ENCODE results near the gene CXXC5. TPM values are rescaled to one million over a fixed set of nuclear protein-coding genes. Genes with fewer than 3 reads are reported as not detected.

Gene CXXC5
- total RNA-seq, 2 experiments from 2014 or later = 0.99 to 1.9 TPM

DNA sequence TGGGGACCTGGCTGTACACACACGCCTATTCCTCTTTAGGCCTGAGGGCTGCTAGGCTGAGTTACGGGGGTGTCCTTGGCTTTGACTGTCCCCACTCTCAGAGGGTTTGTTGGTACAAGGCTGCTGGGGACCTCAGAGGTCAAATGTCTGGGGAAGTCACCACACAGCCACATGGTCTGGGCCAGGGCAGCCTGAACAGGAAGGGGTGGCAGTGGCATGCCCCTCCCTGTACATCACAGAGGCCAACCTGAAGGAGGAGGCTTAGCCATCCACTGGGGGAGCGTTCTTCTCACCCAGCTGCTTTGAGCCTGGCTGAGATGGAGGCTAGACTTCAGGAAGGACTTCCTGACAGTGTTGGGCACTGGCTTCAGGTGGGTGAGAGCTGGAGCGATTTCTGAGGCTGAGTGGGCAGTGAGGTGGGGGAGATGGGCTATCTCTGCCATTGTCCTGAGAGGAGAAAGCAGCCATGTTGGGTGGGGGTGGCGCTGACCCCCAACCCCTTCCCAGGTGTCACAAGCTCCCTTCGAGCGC, 36.3 kb downstream of the CXXC5 start:
- Mint-ChIP-seq H3K4me3 (no peak overlapping the region), H3K27me3 (peaks cover 3% of the 10 kb centered on the region), H3K27ac (no peak overlapping the region), H3K36me3 (ENCODE audit: low read depth) (no peaks in the 10 kb centered on the region), H3K4me1 (peaks cover 3% of the 10 kb centered on the region), H3K9me3 (no peaks in the 10 kb centered on the region)
- CTCF ChIA-PET = interaction anchor here (1.5 to 2.2 kb wide), 3 partner anchors 36 to 81 kb away, joined by 5 to 6 read pairs (median 5); partner anchors contain the start of gene CXXC5
- POLR2A ChIA-PET = no interaction called here
- DNase-seq = no peak

DNA sequence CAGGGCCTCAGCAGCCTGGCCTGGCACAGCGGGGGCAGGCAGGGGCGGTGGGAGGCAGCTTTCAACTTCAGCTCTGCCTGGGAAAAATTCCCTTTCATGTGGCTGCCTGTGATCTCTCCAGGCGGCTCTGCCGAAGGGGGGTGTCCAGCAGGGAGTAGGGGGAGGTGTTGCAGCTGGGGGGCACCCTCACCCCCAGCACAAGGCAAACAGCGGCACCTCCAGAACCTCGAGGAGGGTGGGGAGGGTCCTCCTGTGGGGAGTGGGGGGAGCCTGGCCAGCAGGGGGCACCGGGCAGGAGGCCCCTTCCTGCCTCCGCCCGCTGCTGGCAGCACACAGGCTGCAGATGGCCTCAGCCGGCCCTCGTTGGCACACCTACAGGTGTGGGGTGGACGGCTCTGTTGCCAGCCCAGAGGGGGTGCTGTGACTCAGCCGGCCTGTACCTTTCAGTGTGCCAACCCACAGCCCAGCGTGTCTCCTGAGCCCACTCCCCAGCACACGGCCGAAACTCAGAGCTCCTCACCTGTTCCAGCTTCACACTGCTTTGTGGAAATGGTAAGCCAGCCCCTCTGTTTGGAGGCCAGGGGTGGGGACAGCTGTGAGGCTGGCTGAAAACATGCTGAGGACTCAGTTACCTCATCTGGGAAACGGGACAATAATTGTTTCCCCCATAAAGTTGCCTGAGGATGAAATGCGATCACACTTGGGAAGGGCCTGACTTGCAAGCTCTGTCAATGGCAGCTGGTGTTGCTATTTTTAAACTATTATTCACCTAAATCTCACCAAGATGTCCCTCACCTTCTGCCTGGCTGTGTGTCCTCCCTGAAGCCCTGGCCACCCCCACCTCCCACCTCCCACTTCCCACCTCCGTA, 37.0 kb downstream of the CXXC5 start:
- ChIA-PET CTCF (interaction anchor here (1.4 to 2.2 kb wide), 4 partner anchors 24 to 80 kb away, joined by 3 to 6 read pairs (median 5); partner anchors contain the start of gene CXXC5), POLR2A (no interaction called here)
- H3K9me3 Mint-ChIP-seq = no peaks in the 10 kb centered on the region
- H3K4me3 Mint-ChIP-seq = no peak overlapping the region
- no peaks in the 10 kb centered on the region for H3K36me3 Mint-ChIP-seq (ENCODE audit: low read depth)
- DNase-seq = no peak
- H3K27me3 Mint-ChIP-seq = peaks cover 3% of the 10 kb centered on the region
- H3K4me1 Mint-ChIP-seq = peaks cover 3% of the 10 kb centered on the region
- no peak overlapping the region for H3K27ac Mint-ChIP-seq

DNA sequence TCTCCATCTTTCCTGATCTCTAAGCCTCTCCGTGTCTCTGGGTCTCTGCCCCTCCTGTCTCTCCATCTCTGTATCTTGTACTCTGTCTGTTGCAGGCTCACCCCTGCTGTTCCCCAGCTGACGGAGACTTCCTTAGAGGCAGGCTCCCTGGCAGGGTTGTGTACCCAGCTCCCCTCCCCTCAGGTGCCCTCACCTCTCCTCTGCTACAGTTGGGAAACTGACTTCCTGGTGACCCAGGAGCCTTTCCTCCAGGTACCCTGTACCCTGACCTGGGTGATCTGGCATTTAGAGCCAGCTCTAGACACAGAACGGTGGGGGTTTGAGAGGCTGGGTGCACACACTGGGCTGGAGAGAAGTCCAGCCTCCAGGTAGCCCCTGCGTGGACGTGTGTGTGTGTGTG, 37.7 kb downstream of the CXXC5 start:
- no peak for DNase-seq
- Mint-ChIP-seq H3K27me3 (peaks cover 3% of the 10 kb centered on the region), H3K27ac (no peak overlapping the region), H3K4me1 (peaks cover 3% of the 10 kb centered on the region), H3K36me3 (ENCODE audit: low read depth) (no peaks in the 10 kb centered on the region), H3K4me3 (no peak overlapping the region), H3K9me3 (no peaks in the 10 kb centered on the region)
- CTCF ChIA-PET = interaction anchor here (1.4 to 2.2 kb wide), 3 partner anchors 25 to 80 kb away, joined by 3 to 6 read pairs (median 5); no protein-coding TSS in a partner anchor
- POLR2A ChIA-PET = no interaction called here

DNA sequence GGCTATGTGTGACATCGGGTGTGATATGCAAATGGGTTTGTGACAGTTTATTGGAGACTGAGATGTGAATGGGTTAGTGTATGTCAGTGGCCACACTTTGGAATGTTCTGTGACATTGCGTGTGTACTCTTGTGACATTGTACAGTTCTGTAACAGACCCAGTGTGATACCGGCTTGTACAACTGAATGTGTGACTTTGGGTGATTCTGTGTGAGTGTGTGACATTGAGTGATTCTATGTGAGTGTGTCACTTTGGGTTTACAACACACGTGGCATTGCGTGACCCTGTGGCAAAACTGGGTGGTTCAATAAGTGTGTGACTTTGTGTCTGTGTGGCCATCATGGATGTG, 38.2 kb downstream of the CXXC5 start:
- Mint-ChIP-seq H3K4me3 (no peak overlapping the region), H3K36me3 (ENCODE audit: low read depth) (no peaks in the 10 kb centered on the region), H3K27me3 (peaks cover 3% of the 10 kb centered on the region), H3K4me1 (peaks cover 3% of the 10 kb centered on the region), H3K27ac (no peak overlapping the region), H3K9me3 (no peaks in the 10 kb centered on the region)
- CTCF ChIA-PET = interaction anchor here (1.4 kb wide), 1 partner anchor 26 kb away, joined by 3 read pairs; no protein-coding TSS in a partner anchor
- POLR2A ChIA-PET = no interaction called here
- DNase-seq = no peak

DNA sequence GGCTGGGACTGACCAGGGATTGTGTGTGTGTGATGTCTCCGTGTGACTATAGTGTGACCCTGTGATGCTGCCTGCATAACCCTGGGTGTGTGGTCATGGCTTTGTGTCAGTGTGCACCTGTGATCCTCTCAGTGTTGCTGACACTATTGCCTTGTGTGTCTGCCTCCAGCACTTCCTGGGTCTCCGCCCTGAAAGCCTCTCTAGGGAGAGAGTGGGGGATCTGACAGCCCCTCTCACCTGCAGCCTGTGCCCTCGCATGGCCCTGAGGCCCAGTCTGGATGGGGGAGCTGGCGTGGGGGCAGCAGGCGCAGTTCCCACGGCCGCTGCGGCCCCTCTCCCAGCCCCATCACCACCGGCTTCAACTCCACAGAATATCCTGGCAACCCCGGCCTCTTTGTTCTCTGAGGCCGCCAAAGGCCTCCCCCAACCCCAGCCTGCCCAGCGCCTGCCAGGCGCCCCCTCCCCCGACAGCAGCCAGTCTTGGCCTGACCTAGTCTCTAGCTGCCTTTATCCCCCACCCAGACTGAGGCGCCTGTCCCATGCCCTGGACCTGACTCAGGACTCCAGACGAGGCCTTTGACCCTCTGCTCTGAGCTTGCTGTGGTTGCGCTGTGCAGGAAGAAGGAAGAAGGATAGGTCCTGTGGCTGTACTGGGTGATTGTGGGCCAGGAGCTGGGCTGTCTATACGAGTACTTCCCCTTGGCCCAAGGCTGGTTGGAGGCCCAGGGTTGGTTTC, 38.7 kb downstream of the CXXC5 start:
- H3K4me1 Mint-ChIP-seq = peaks cover 3% of the 10 kb centered on the region
- no peak for DNase-seq
- H3K36me3 Mint-ChIP-seq (ENCODE audit: low read depth) = no peaks in the 10 kb centered on the region
- peaks cover 3% of the 10 kb centered on the region for H3K27me3 Mint-ChIP-seq
- no peaks in the 10 kb centered on the region for H3K9me3 Mint-ChIP-seq
- H3K4me3 Mint-ChIP-seq = no peak overlapping the region
- ChIA-PET POLR2A (no interaction called here), CTCF (interaction anchor here (1.1 kb wide), 1 partner anchor 24 kb away, joined by 3 read pairs; no protein-coding TSS in a partner anchor)
- H3K27ac Mint-ChIP-seq = no peak overlapping the region

DNA sequence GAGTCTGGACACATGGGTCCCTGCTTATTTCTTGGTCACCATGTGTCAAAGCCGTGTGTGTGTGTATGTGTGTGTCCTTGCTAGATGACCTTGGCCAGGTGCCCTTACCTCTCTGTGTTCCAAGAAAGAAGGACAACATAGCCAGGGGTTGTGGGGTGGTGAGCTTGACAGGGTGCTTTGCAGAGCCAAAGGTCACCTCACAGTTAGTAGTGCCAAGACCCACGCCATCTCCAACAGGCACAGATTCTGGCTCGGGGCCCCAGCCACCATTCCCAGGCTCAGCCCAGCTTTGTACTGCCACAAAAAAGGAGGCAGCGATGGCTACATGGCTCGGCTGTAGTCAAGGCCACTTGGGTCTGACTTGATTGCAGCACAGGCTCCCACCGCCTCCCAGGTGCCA, 39.5 kb downstream of the CXXC5 start:
- no peak for DNase-seq
- POLR2A ChIA-PET = no interaction called here
- Mint-ChIP-seq H3K27me3 (peaks cover 3% of the 10 kb centered on the region), H3K4me1 (peaks cover 3% of the 10 kb centered on the region), H3K9me3 (no peaks in the 10 kb centered on the region), H3K27ac (no peak overlapping the region), H3K36me3 (ENCODE audit: low read depth) (no peaks in the 10 kb centered on the region), H3K4me3 (no peak overlapping the region)
- CTCF ChIA-PET = interaction anchor here (0.6 to 1.1 kb wide), 2 partner anchors 23 to 156 kb away, joined by 3 read pairs; no protein-coding TSS in a partner anchor

DNA sequence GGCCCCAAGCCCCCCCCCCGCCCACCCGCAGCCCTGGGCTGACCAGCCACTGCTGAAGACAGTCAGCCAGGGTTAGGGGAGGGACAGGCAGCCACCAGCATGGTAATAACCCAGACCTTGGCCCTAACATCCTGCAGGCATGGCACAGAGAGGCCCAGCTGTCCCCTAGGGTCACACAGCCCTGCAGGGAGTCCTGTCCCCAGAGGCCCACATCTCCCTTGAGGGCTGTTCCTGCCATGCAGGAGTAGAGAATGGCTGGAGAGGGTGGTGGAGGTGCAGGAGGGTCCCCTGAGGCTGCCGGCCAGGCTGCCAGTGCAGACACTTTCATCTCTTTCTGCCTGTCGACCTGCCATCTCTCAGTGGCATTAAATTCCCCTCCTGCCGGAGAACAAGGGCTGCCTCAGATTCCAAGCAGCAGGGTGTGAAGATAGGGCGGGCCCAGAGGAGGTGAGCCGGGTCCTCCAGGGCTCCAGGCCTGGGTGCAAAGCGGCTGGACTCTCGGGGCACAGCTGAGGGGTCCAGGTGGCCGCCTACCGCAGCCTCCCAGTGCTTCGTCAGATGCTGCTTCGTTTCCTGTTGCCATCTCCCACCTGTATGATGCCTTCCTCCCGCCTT, 40.0 kb downstream of the CXXC5 start:
- Mint-ChIP-seq H3K27me3 (peaks cover 3% of the 10 kb centered on the region), H3K27ac (no peak overlapping the region), H3K9me3 (no peaks in the 10 kb centered on the region), H3K36me3 (ENCODE audit: low read depth) (no peaks in the 10 kb centered on the region), H3K4me3 (no peak overlapping the region), H3K4me1 (peaks cover 3% of the 10 kb centered on the region)
- DNase-seq = no peak
- ChIA-PET CTCF (interaction anchor here (0.6 to 2.7 kb wide), 2 partner anchors 55 to 156 kb away, joined by 3 to 10 read pairs; no protein-coding TSS in a partner anchor), POLR2A (no interaction called here)

DNA sequence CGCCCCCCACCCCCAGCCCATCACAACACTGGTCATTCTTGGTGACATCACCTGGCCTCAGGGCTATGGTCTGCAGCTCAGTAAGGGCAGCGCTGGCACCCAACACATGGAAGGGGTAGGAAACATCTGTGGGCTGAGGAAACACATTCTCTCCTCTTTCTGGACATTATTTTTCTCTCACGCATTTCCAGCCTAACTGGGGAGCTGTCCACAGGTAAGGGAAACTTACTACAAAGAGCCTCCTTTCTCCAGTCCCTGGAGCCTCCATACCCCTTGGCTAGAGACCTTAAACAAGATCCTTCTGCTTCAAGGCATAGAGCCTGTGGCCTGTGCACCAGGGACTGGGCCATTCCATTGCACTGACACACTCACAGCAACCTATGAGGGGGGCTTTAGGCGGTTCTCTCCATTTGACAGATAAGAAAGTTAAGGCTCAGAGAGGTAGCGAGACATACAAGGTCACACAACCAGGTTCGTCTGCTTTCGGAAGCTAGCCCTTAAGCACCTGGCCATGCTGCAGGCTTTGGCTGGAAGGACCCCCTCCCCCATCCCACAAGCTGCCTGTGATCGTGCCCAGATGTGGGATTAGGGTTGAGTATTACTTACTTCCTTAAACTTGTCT, 40.7 kb downstream of the CXXC5 start:
- H3K36me3 Mint-ChIP-seq (ENCODE audit: low read depth) = no peaks in the 10 kb centered on the region
- no peak overlapping the region for H3K4me3 Mint-ChIP-seq
- DNase-seq = no peak
- H3K9me3 Mint-ChIP-seq = no peaks in the 10 kb centered on the region
- H3K4me1 Mint-ChIP-seq = peaks cover 3% of the 10 kb centered on the region
- ChIA-PET POLR2A (no interaction called here), CTCF (interaction anchor here (2.7 kb wide), 1 partner anchor 56 kb away, joined by 10 read pairs; no protein-coding TSS in a partner anchor)
- H3K27me3 Mint-ChIP-seq = peaks cover 3% of the 10 kb centered on the region
- no peak overlapping the region for H3K27ac Mint-ChIP-seq

DNA sequence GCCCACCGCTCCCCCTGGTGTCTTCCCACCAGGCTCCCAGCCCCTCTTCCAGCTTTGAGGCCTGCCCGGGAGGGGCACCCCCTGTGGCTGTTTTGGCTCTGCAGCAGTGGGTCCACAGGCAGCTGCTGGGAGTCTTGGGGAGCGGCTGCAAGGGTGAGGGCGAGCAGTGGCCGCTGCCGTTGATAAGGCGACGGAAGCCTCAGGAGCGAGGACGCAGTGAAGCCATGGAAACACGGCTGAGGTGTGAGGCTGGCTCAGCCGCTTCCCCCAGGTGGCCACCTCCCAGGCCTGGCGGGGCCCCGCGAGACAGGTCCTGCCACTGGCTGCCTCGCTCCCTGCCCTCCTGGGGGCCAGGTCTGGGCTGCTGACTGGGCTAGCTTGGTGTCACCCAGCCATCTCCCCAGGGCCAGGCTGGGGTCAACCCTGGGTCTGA, 41.5 kb downstream of the CXXC5 start:
- Mint-ChIP-seq H3K27me3 (peaks cover 3% of the 10 kb centered on the region), H3K4me3 (no peak overlapping the region), H3K36me3 (ENCODE audit: low read depth) (no peaks in the 10 kb centered on the region), H3K4me1 (no peaks in the 10 kb centered on the region), H3K9me3 (no peaks in the 10 kb centered on the region), H3K27ac (no peak overlapping the region)
- ChIA-PET POLR2A (interaction anchor here (1.3 kb wide), 1 partner anchor 55 kb away, joined by 5 read pairs; no protein-coding TSS in a partner anchor), CTCF (interaction anchor here (0.5 to 2.7 kb wide), 6 partner anchors 12 to 60 kb away, joined by 3 to 10 read pairs (median 4); no protein-coding TSS in a partner anchor)
- no peak for DNase-seq

DNA sequence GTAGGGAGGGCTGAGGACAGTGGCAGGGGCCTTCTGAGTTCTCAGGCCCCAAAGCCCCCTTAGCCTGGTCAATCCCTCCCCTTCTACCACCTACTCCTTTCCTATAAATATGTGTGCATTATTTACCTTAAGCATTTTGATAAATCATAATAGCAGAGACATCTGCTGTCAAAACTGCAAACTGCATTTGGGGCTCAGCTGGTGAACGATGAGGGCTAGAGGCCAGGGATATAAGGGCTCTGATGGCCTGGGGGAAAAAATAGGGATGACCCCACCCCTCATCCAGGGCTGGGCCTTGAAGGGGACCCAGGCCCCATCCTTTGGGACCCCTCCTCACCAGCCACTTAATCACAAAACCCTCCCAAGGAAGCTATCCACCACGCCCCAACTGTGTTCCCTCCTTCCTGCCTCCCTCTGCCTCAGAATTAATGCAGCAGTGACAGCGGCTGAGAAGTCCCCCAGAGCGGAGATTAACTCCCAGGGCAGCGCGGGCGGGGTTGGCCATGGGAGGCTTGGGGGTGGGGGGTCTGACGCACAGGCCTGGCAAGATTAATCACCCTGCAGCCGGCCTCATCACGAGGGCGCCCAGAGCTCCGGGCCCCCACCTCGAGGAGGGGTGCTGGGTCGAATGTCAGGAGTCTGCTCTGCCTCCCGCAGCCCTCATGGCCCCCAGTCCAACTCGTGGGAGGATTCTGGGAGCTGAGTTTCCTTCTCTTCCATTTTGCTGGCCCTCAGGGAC, 42.1 kb downstream of the CXXC5 start:
- H3K27ac Mint-ChIP-seq = no peak overlapping the region
- no peaks in the 10 kb centered on the region for H3K4me1 Mint-ChIP-seq
- ChIA-PET POLR2A (interaction anchor here (0.6 to 1.3 kb wide), 2 partner anchors 56 to 123 kb away, joined by 5 to 12 read pairs; no protein-coding TSS in a partner anchor), CTCF (interaction anchor here (0.5 to 2.7 kb wide), 8 partner anchors 13 to 171 kb away, joined by 3 to 10 read pairs (median 4); no protein-coding TSS in a partner anchor)
- no peak overlapping the region for H3K4me3 Mint-ChIP-seq
- peaks cover 3% of the 10 kb centered on the region for H3K27me3 Mint-ChIP-seq
- H3K9me3 Mint-ChIP-seq = no peaks in the 10 kb centered on the region
- DNase-seq = peak; percentile 44
- no peaks in the 10 kb centered on the region for H3K36me3 Mint-ChIP-seq (ENCODE audit: low read depth)

DNA sequence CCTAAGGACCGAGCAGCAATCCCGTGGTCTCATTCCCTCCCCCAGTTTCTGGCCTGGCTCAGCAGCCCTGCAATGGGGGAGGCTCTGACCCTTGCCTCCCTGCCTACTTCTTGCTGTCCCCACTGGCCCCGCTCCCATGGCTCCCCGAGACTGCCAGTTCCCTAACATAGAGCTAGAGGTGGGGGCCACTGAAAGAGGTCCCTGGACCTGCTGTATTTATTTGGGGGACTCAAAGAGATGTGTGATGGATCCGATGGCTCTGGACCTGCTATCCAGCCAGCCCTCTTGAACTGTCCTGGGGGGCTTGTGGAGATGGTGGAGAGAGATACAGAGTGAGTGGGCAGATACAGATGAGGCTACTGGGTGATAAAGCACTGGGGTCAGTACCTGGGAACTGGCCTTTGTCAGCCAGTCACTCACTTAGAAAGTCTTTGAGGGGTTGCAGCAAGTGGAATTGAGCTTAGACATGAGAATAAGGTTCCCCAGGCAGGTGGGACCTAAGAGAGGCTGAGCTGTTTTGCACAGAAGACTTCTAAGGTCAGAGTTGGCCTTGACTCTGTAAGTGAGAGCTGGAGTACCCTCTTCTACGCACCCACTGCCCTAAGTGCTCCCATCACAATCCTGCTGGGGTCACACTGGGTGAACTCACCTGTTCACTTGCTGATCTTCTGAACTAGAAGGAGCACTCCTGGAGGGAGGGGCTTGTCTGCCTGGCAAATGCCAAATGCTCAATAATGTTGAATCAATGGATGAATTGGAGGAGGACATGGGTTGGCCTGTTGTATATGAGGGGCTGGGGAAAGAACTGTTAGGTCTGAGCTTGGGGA, 42.9 kb downstream of the CXXC5 start:
- DNase-seq = no peak
- peaks cover 3% of the 10 kb centered on the region for H3K4me1 Mint-ChIP-seq
- H3K4me3 Mint-ChIP-seq = no peak overlapping the region
- CTCF ChIA-PET = interaction anchor here (1.2 to 2.7 kb wide), 4 partner anchors 27 to 62 kb away, joined by 3 to 10 read pairs (median 4); no protein-coding TSS in a partner anchor
- no peaks in the 10 kb centered on the region for H3K9me3 Mint-ChIP-seq
- POLR2A ChIA-PET = no interaction called here
- H3K27ac Mint-ChIP-seq = no peak overlapping the region
- H3K36me3 Mint-ChIP-seq (ENCODE audit: low read depth) = no peaks in the 10 kb centered on the region
- peaks cover 8% of the 10 kb centered on the region for H3K27me3 Mint-ChIP-seq
